GM11168 (cell line): ENCODE measurements around the gene LRRC55.
"Not testable (repeated sequence)": the region's sequence is repeated elsewhere in the genome, so short reads cannot be mapped to it uniquely, and the experiment has no call there.

Experiments
- in situ Hi-C: fragments of 300-500 bp; cut with MboI; formaldehyde crosslinking; loops from one replicate; pipeline ENCODE4 v1.12.0; 2022; ENCODE audit warnings: low sequenced_read_pairs; ENCODE audit not compliant: unreplicated experiment

Gene LRRC55

GRCh38 chr11:57158599-57158998 lies 23.2 kb upstream of the LRRC55 start:
- in situ Hi-C loops = no loop called here

DNA sequence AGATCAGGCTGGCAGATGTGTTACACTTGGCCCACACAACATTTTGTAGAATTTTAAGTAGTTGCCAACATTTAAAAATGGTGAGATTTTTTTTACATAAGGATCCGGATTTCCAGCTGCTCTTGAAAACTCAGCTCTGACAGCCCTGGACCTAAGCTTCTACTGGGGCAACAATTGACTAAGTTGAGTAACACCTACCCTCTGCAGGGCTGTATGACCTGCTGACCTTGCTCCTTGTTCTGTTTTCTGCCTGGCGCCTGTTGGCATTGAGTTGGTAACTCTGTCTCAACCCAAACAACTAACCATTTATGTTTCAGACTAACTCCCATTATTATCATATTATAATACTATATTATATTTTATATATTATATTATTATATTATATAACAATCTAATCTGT lies 21.1 kb upstream of the LRRC55 start:
- in situ Hi-C loops = no loop called here

DNA sequence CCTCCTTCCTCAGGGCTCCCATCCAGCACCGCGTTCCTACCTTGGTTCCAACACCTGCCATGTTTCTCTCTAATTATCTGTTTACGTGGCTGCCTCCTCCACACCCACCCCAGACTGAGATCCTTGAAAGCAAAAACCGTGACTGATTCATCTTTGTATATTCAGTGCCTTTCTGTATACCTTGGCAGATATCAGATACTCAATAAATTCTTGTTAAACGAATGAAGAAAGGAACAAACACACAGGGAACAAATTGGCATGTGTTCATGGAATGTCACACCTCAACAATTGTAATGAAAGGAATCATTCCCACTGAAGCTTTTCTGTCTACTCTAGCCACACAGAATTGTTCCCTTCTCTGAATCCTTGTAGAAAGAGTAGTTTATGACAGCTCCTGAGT lies 20.4 kb upstream of the LRRC55 start:
- in situ Hi-C loops = no loop called here

DNA sequence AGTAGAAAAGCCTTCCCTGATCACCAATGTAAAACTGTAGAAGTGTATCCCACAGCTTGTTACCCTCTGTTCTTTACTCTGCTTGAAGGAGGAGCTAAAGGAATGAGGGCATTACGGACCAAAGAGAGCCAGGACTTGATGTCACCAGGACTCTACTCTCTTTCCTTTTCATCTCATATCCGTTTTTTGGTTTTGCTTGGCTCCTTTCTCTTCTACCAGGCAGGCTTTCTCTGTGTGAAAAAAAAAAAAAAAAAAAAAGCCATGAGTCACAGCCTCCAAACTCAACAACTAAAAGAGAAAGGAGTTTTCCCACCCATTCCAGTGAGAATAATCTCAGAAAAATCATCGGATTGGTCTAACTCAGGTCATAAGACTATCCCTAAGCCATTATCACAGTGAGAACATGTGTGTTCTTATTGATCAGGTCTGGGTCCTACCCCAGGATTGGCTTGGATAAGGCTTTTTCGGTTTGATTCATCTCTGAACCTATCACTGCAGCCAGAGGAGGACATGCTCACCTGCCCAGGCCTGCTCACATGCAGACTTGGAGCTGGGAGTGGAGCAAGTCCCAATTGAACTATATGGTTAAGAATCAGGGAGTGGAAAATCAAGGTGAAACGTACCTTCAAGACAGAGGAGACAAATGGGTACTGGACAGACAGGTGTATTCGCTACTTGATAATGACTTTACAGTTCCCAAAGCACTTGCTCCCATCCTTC lies 19.4 kb upstream of the LRRC55 start:
- in situ Hi-C loops = no loop called here

GRCh38 chr11:57163160-57163868 lies 18.4 kb upstream of the LRRC55 start:
- in situ Hi-C loops = no loop called here

DNA sequence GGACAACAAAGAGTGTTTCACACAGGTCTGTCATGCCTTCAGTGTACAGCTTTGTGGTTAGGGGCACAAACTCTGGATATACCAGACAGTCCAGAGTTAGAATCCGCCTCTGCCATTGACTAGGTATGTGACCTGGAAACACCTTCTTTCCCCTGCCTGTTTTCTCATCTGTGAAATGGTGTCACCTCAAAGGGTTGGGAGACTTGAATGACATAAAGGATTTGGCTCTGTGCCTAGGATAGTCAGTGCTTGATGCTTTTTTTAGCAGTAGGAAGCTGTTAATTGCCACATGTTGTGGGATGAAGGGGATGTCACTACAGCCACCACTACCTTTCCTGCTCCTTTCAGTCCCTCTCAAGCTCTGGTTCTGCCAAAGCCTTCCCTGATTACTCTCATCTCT lies 17.4 kb upstream of the LRRC55 start:
- in situ Hi-C loops = no loop called here

GRCh38 chr11:57167125-57167846 lies 14.5 kb upstream of the LRRC55 start:
- in situ Hi-C loops = no loop called here

GRCh38 chr11:57169732-57170313 lies 11.9 kb upstream of the LRRC55 start:
- in situ Hi-C loops = not testable (repeated sequence)

GRCh38 chr11:57172031-57172430 lies 9.7 kb upstream of the LRRC55 start:
- in situ Hi-C loops = no loop called here

DNA sequence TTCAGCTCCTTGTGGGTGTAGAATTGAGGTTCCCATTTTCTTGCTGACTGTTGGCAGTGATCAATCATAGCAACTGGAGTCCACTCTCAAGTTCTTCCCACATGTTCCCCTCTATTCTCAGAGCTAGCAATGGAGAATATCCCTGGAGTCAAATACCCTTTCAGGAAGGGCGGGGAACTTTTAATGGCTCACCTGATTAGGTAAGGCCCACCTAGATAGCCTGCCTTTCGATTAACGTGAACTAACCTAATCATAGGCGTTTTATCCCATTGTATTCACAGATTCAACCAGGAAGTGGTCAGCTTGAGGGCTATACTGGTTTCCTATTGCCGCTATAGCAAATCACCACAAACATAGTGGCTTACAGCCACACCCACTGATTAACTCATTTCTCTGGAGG lies 7.1 kb upstream of the LRRC55 start:
- in situ Hi-C loops = no loop called here

GRCh38 chr11:57175478-57175877 lies 6.3 kb upstream of the LRRC55 start:
- in situ Hi-C loops = no loop called here

DNA sequence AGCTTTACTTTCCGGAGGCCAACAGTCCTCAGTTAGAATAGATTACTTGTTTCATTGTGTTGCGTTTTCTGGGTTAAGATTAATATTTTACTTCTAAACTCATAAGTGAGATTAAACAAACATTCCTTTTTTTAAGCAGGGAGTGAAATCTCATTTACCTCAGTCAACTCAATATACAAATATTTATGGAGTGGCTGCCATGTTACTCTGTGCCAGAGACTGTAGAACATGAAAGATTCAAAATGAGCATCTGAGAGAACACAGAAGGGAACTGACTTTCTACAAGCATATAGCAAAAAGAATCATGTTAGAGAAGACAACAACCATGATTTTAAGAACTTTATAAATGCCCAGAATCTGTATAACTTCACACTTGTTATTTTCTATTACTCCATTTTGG lies 3.4 kb upstream of the LRRC55 start:
- in situ Hi-C loops = no loop called here

GRCh38 chr11:57179681-57180080 lies 2.1 kb upstream of the LRRC55 start:
- in situ Hi-C loops = no loop called here

GRCh38 chr11:57180081-57180561 lies 1.6 kb upstream of the LRRC55 start:
- in situ Hi-C loops = no loop called here

DNA sequence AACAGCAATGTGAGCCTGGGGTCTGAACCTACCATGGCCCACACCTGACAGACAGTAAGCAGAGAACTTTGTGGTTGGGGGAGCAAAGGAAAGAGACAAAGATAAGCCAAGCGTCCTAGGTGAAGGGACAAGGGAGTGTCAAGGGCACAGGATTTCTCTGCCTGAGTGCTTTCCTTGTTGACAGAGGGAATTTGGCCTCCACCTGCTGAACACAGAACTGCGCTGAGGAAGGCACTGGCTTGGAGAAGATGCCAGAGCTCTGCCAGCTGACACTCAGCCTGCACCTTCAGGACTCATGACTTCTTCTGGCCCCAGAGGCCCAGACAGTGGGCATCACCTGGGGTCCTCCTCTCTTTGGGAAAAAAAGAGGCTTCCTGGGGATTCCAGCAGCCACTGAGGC lies 789 bp upstream of the LRRC55 start:
- in situ Hi-C loops = no loop called here

DNA sequence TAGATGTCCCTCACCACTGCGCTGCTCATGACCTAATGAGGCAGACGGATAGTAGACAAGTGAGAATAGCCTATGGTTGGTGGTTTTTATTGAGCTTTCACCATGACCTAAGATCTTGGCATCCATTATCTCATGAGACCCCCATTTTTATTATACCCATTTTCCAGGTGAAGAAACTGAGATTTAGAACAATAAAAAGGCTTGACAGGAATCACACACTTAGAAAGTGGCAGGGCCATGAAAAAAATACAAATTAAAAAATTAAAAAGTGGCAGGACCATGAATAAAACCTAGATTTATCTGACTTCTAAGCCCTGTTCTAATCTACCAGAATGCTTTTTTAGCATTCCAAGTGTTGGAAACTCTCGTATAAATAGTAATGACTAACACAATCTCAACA lies 1.1 kb downstream of the LRRC55 start:
- in situ Hi-C loops = no loop called here

DNA sequence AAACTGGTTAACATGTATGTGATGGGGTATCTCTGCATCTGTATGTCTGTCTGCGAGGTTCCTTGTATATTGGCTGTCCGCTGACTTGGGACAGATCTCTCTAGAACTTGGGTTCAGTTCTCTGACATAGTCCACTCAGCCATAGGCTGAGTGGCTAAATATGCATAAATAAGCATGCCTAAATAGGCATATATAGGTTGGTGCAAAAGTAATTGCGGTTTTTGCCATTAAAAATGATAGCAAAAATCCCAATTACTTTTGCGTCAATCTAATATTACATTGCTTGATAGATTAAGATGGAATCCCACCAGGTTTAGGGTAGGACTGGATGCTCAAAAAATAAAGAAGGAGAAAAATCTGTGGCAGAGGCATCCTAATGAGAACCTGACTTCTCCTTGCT lies 8.8 kb downstream of the LRRC55 start:
- in situ Hi-C loops = no loop called here

DNA sequence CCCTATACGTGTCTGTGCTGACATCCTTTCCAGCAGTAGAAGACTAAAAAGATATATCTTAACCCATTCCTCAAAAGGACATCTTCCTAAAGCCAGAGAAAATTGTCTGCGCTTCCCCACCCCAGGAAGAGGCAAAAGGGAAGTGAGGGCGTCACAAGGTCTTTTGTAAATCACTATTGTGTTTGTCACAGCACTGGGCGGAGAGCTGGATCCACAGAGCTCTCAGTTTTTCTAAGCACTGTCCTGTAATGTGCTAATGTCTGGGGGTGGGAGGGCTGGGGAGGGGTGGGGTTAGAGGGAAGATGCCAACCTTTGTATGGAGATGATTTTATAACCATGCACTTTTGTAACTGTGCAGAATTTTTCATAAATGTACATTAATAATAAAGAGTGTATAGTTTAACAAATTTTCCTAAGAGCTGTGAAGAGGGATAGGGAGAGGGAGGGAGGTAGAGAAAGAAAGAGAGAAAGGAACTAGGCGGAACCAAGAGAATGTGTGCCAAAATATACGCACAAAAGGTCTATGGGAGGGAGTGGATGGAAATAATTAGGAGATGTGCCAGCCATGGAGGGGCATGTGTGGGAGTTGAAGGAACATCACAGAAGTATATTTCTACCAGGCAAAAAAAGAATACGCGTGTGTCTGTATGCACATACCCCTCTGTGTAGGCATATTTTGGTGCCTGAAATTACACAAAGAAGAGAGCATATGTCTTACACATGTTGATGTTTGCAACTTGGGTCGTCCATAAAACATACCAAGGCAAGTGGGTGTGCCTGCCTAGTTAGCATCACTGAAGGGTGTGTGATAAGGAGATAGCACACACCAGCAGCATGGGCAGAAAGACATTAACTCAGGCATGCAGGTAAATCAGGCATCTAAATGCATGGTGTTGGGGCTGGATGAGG lies 9.8 kb downstream of the LRRC55 start:
- in situ Hi-C loops = no loop called here

DNA sequence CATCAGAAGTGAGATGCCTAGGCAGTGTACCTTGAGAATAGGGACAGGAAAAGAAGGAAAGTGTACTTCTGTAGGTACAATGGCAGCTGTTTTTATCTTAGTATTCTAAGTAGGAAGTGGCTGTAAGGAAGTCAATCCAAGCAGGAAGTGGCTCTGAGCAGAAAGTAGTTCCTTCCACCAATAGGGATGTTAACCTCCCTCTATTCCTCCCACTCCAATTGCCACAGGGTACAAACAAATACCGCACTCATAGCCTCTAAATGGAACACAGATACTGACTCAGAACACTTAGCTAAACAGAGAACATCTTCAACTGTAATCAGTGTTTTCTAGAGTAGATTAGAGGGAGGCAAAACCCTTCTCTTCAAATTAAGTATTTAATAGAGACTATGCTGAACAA lies 10.6 kb downstream of the LRRC55 start:
- in situ Hi-C loops = no loop called here

DNA sequence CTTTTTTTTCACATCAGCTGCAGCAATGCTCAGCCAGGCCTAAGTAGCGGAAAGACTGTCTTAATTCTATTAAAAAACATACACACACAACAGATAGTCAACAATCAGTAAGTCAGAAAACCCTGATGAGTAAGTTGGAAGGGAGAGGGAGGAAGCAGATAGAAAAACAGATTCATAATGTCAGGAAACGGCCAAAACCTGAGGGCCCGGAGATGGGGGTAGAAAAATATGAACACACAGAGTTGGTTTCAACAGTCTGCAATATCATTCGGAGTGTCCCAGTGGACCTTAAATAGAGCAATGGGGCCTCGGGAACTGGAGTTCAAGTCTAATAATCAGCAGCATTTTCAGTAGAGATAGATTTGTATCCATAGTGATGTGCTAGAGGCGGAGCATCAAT lies 14.8 kb downstream of the LRRC55 start:
- in situ Hi-C loops = no loop called here
